Measurements from ENCODE around the gene SCFD2. TPM values are rescaled to one million over a fixed set of nuclear protein-coding genes. Genes with fewer than 3 reads are reported as not detected.

Gene SCFD2
- total and polyA plus RNA-seq, 2 experiments from 2014 or later, result 30.7 to 33.2 TPM

DNA sequence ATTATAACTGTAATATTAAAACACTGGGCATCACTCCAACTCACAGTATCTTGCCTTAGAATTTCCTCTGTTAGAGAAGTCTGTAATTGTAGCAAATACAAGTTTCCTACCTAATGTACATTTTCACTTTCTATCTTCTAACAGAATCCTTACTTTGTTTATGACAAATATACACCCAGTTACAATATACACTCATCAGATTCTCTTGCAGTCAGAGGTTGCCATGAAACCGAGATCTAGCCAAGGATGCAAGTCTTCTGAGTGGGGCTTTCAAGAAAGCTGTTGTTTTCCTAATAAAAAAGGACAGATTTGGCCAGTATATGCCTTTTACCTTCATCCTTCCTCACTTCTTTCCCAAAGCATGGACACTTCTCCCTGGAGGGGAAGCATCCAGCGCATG is 228.9 kb downstream of the SCFD2 start:
- no peaks in the 10 kb centered on the region for H3K27me3 ChIP-seq (replicated peaks; ENCODE audit: insufficient read depth)
- no peak overlapping the region for H3K27ac ChIP-seq
- no peak overlapping the region for H3K4me2 ChIP-seq (ENCODE audit: unreplicated experiment)
- peaks cover 8% of the 10 kb centered on the region; the same call in 1 of the 2 replicates for H3K4me1 ChIP-seq (ENCODE audit: insufficient read depth)
- H3K79me2 ChIP-seq (ENCODE audit: insufficient read depth), result 0 out of 2 replicates have a peak, but pooled peaks cover 6% of the 10 kb centered on the region
- no peaks in the 10 kb centered on the region for H3K9me2 ChIP-seq (ENCODE audit: insufficient read depth)
- H3K4me3 ChIP-seq, result no peak overlapping the region
- H3K9me3 ChIP-seq (ENCODE audit: low read depth), result no peaks in the 10 kb centered on the region
- WGBS, 2 experiments (ENCODE audit: low coverage in 1 of 2, low lambda C conversion rate in 2 of 2, missing lambda C conversion rate in 2 of 2), result 98 to 100% methylated on average over 2 of the region's 2 CpGs
- no peak overlapping the region for H2AFZ ChIP-seq
- DNase-seq, result no peak
- no peaks in the 10 kb centered on the region for H4K20me1 ChIP-seq (ENCODE audit: insufficient read depth)
- TF ChIP-seq EZH2 (IDR thresholded peaks at IDR 0.05; ENCODE audit: insufficient read depth, poor library complexity, severe bottlenecking) (no peak), EZH2phosphoT487 (IDR thresholded peaks at IDR 0.05; ENCODE audit: insufficient read depth, low read depth) (no peak)
- in situ Hi-C loops (cut with MboI), result no loop called here
- no peaks in the 10 kb centered on the region for H3K36me3 ChIP-seq (ENCODE audit: low read depth)
- no peaks in the 10 kb centered on the region for H3F3A ChIP-seq (ENCODE audit: insufficient read depth)
- no peak overlapping the region for H3K9ac ChIP-seq

DNA sequence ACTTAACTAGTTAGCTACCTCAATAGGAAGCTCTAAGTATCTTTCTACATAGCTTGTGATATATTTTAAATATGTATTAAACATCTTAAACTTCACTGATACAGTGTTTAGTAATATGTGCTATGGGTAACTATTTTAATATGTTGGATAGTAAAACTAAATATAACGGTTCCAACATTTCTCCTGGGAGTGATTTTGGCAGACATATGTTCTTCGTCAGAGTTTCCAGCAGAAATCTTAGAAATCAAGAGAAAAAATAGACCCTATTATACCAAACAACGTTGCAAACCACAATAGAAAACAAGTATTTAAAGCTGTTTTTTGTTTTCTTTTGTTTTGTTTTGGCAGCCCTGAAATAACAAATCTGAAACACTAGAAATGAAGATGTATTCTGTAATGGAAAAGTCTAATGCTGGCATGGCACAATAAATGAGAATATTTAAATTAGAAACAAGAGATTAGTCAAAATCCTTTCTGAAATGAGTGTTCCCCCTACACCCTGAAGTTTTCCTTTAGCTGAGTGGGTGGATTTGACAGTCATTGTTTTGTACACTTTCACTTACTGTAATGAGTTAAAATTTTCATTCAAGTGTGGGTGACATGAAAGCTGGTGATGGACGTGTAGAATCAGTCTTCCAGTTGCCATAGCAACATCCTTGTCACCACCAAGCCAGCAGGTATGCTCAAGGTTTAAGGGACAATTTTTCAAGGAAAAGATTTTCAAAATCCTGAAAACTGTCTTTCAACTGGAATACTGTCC is 233.5 kb downstream of the SCFD2 start:
- Histone ChIP-seq H4K20me1 (ENCODE audit: insufficient read depth) (no peaks in the 10 kb centered on the region), H3K27ac (no peak overlapping the region), H2AFZ (no peak overlapping the region), H3K9me3 (ENCODE audit: low read depth) (no peaks in the 10 kb centered on the region), H3K36me3 (ENCODE audit: low read depth) (no peaks in the 10 kb centered on the region), H3K79me2 (ENCODE audit: insufficient read depth) (no peaks in the 10 kb centered on the region), H3K4me2 (ENCODE audit: unreplicated experiment) (no peak overlapping the region), H3K27me3 (replicated peaks; ENCODE audit: insufficient read depth) (no peaks in the 10 kb centered on the region), H3F3A (ENCODE audit: insufficient read depth) (no peaks in the 10 kb centered on the region), H3K4me1 (ENCODE audit: insufficient read depth) (peaks cover 16% of the 10 kb centered on the region; the same call in 1 of the 2 replicates), H3K9me2 (ENCODE audit: insufficient read depth) (no peaks in the 10 kb centered on the region), H3K4me3 (no peak overlapping the region), H3K9ac (no peak overlapping the region)
- peak; percentile 26 for DNase-seq
- no peak for TF ChIP-seq EZH2phosphoT487 (IDR thresholded peaks at IDR 0.05; ENCODE audit: insufficient read depth, low read depth)
- no peak for TF ChIP-seq EZH2 (IDR thresholded peaks at IDR 0.05; ENCODE audit: insufficient read depth, poor library complexity, severe bottlenecking)
- 16 to 26% methylated on average over 4 of the region's 4 CpGs for WGBS, 2 experiments (ENCODE audit: low coverage in 1 of 2, low lambda C conversion rate in 2 of 2, missing lambda C conversion rate in 2 of 2)
- in situ Hi-C loops (cut with MboI), result no loop called here

- H3K9me3 ChIP-seq (ENCODE audit: low read depth), result no peaks in the 10 kb centered on the region
- H3K4me3 ChIP-seq, result no peak overlapping the region
- no peak for DNase-seq
- H3K4me2 ChIP-seq (ENCODE audit: unreplicated experiment), result no peak overlapping the region
- TF ChIP-seq EZH2 (IDR thresholded peaks at IDR 0.05; ENCODE audit: insufficient read depth, poor library complexity, severe bottlenecking) (no peak), EZH2phosphoT487 (IDR thresholded peaks at IDR 0.05; ENCODE audit: insufficient read depth, low read depth) (no peak)
- H2AFZ ChIP-seq, result no peak overlapping the region
- WGBS, 2 experiments (ENCODE audit: low coverage in 1 of 2, low lambda C conversion rate in 2 of 2, missing lambda C conversion rate in 2 of 2), result 47 to 49% methylated on average over 2 of the region's 2 CpGs
- no peak overlapping the region for H3K9ac ChIP-seq
- H3K79me2 ChIP-seq (ENCODE audit: insufficient read depth), result no peaks in the 10 kb centered on the region
- no peaks in the 10 kb centered on the region for H3F3A ChIP-seq (ENCODE audit: insufficient read depth)
- peaks cover 16% of the 10 kb centered on the region; the same call in 1 of the 2 replicates for H3K4me1 ChIP-seq (ENCODE audit: insufficient read depth)
- in situ Hi-C loops (cut with MboI), result no loop called here
- H3K36me3 ChIP-seq (ENCODE audit: low read depth), result no peaks in the 10 kb centered on the region
- H3K27me3 ChIP-seq (replicated peaks; ENCODE audit: insufficient read depth), result no peaks in the 10 kb centered on the region
- H3K27ac ChIP-seq, result no peak overlapping the region
- no peaks in the 10 kb centered on the region for H3K9me2 ChIP-seq (ENCODE audit: insufficient read depth)
- H4K20me1 ChIP-seq (ENCODE audit: insufficient read depth), result no peaks in the 10 kb centered on the region
Observed at GRCh38 chr4:53131562-53131925, 234.3 kb downstream of the SCFD2 start.

GRCh38 chr4:53130896-53131561 is 234.8 kb downstream of the SCFD2 start:
- TF ChIP-seq EZH2 (IDR thresholded peaks at IDR 0.05; ENCODE audit: insufficient read depth, poor library complexity, severe bottlenecking) (no peak), EZH2phosphoT487 (IDR thresholded peaks at IDR 0.05; ENCODE audit: insufficient read depth, low read depth) (no peak)
- Histone ChIP-seq H3K9ac (no peak overlapping the region), H3K9me3 (ENCODE audit: low read depth) (no peaks in the 10 kb centered on the region), H3K9me2 (ENCODE audit: insufficient read depth) (no peaks in the 10 kb centered on the region), H4K20me1 (ENCODE audit: insufficient read depth) (no peaks in the 10 kb centered on the region), H3K27me3 (replicated peaks; ENCODE audit: insufficient read depth) (no peaks in the 10 kb centered on the region), H3F3A (ENCODE audit: insufficient read depth) (no peaks in the 10 kb centered on the region), H3K4me3 (no peak overlapping the region), H2AFZ (no peak overlapping the region), H3K27ac (no peak overlapping the region), H3K36me3 (ENCODE audit: low read depth) (no peaks in the 10 kb centered on the region), H3K4me1 (ENCODE audit: insufficient read depth) (peaks cover 16% of the 10 kb centered on the region; the same call in 1 of the 2 replicates), H3K79me2 (ENCODE audit: insufficient read depth) (no peaks in the 10 kb centered on the region), H3K4me2 (ENCODE audit: unreplicated experiment) (no peak overlapping the region)
- DNase-seq, result no peak
- 90 to 96% methylated on average over 5 of the region's 5 CpGs for WGBS, 2 experiments (ENCODE audit: low coverage in 1 of 2, low lambda C conversion rate in 2 of 2, missing lambda C conversion rate in 2 of 2)
- in situ Hi-C loops (cut with MboI), result no loop called here
